ENCODE results near the gene ATOSA. TPM values are rescaled to one million over a fixed set of nuclear protein-coding genes. Genes with fewer than 3 reads are reported as not detected.

Gene ATOSA
- polyA plus RNA-seq, 1 donor from 2014 or later: 64.0 TPM

DNA sequence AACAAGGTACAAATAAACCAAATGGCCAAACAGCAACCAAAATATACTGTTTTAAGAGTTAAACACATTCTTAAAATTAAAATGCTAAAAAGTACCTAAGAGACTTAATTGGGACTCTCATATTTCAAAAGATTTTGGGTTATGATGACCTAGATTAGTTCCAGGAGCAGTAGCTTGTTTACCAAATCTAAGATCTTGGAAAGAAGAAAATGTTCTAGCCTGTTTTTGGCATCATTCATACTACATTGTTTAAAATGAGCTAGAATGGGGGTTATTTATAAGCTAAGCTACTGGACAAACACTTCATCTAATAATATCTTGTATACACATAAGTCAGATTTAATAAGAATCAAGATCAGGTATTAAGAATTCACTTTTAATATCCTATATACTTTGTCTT is 22.8 kb downstream of the ATOSA start:
- no peaks in the 10 kb centered on the region for H3K36me3 ChIP-seq (ENCODE audit: insufficient read depth, low read length)
- no peak overlapping the region for H3K4me3 ChIP-seq (ENCODE audit: low read length)
- H3K27me3 ChIP-seq (ENCODE audit: insufficient read depth, low read depth, low read length): no peaks in the 10 kb centered on the region
- no peaks in the 10 kb centered on the region for H3K79me2 ChIP-seq (replicated peaks; ENCODE audit: insufficient read depth, low read length)
- H3F3A ChIP-seq (ENCODE audit: insufficient read depth, low read length, poor library complexity, severe bottlenecking): no peaks in the 10 kb centered on the region
- H3K4me2 ChIP-seq (ENCODE audit: low read length): no peak overlapping the region
- H3K9me3 ChIP-seq (ENCODE audit: low read length): no peaks in the 10 kb centered on the region
- TF ChIP-seq MXI1 (conservative IDR thresholded peaks at IDR 0.05; ENCODE audit: poor library complexity, severe bottlenecking) (no peak), EZH2 (IDR thresholded peaks at IDR 0.05; ENCODE audit: borderline replicate concordance, insufficient read depth, low read length, poor library complexity, severe bottlenecking) (no peak), SMC3 (conservative IDR thresholded peaks at IDR 0.05; ENCODE audit: poor library complexity) (no peak)
- no peak overlapping the region for H3K9ac ChIP-seq (ENCODE audit: low read length)
- no peaks in the 10 kb centered on the region for H4K20me1 ChIP-seq (ENCODE audit: insufficient read depth)
- no peaks in the 10 kb centered on the region for H3K9me2 ChIP-seq (ENCODE audit: insufficient read depth, low read length)
- no peak overlapping the region for H2AFZ ChIP-seq (ENCODE audit: low read depth, low read length)
- H3K27ac ChIP-seq (ENCODE audit: low read length): no peak overlapping the region

DNA sequence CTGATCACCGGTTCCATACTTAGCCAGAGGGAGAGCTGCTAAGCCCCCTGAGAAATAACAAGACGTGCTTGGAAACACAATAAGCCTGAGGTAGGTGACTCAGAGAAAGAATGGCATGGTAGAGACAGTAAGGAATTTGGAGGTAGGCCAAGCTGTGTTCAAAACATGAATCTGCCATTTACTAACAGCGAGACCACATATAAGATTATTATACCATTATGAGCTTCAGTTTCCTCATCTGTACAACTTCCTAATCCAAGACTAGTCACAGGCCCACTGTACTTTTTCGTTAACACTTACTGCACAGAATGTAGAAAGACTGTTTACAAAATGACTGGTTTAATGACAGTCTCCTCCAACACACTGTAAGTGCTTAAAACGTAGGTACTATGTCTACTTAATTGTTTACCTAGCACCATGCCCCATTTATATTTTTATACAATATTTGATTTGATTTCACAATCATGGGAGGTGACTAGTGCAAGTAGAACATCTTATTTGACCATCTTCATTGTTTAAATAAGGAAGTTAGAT is 25.7 kb downstream of the ATOSA start:
- Histone ChIP-seq H3K27ac (ENCODE audit: low read length) (no peak overlapping the region), H3K79me2 (replicated peaks; ENCODE audit: insufficient read depth, low read length) (peaks cover 22% of the 10 kb centered on the region), H3F3A (ENCODE audit: insufficient read depth, low read length, poor library complexity, severe bottlenecking) (no peaks in the 10 kb centered on the region), H3K9ac (ENCODE audit: low read length) (no peak overlapping the region), H3K9me2 (ENCODE audit: insufficient read depth, low read length) (no peaks in the 10 kb centered on the region), H3K9me3 (ENCODE audit: low read length) (no peaks in the 10 kb centered on the region), H3K36me3 (ENCODE audit: insufficient read depth, low read length) (no peaks in the 10 kb centered on the region), H3K27me3 (ENCODE audit: insufficient read depth, low read depth, low read length) (no peaks in the 10 kb centered on the region), H4K20me1 (ENCODE audit: insufficient read depth) (no peaks in the 10 kb centered on the region), H2AFZ (ENCODE audit: low read depth, low read length) (no peak overlapping the region), H3K4me2 (ENCODE audit: low read length) (no peak overlapping the region), H3K4me3 (ENCODE audit: low read length) (no peak overlapping the region)
- no peak for TF ChIP-seq EP300 (conservative IDR thresholded peaks at IDR 0.05; ENCODE audit: poor library complexity, severe bottlenecking)
- no peak for TF ChIP-seq SMC3 (conservative IDR thresholded peaks at IDR 0.05; ENCODE audit: poor library complexity)
- TF ChIP-seq POLR2AphosphoS5 (IDR thresholded peaks at IDR 0.05): no peak
- TF ChIP-seq EZH2 (IDR thresholded peaks at IDR 0.05; ENCODE audit: borderline replicate concordance, insufficient read depth, low read length, poor library complexity, severe bottlenecking): no peak
- no peak for TF ChIP-seq TAF1 (IDR thresholded peaks at IDR 0.05; ENCODE audit: low read depth)
- TF ChIP-seq, protein P1, sequence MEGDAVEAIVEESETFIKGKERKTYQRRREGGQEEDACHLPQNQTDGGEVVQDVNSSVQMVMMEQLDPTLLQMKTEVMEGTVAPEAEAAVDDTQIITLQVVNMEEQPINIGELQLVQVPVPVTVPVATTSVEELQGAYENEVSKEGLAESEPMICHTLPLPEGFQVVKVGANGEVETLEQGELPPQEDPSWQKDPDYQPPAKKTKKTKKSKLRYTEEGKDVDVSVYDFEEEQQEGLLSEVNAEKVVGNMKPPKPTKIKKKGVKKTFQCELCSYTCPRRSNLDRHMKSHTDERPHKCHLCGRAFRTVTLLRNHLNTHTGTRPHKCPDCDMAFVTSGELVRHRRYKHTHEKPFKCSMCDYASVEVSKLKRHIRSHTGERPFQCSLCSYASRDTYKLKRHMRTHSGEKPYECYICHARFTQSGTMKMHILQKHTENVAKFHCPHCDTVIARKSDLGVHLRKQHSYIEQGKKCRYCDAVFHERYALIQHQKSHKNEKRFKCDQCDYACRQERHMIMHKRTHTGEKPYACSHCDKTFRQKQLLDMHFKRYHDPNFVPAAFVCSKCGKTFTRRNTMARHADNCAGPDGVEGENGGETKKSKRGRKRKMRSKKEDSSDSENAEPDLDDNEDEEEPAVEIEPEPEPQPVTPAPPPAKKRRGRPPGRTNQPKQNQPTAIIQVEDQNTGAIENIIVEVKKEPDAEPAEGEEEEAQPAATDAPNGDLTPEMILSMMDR (IDR thresholded peaks at IDR 0.05; ENCODE audit: poor library complexity, severe bottlenecking): no peak
- TF ChIP-seq, protein P2, sequence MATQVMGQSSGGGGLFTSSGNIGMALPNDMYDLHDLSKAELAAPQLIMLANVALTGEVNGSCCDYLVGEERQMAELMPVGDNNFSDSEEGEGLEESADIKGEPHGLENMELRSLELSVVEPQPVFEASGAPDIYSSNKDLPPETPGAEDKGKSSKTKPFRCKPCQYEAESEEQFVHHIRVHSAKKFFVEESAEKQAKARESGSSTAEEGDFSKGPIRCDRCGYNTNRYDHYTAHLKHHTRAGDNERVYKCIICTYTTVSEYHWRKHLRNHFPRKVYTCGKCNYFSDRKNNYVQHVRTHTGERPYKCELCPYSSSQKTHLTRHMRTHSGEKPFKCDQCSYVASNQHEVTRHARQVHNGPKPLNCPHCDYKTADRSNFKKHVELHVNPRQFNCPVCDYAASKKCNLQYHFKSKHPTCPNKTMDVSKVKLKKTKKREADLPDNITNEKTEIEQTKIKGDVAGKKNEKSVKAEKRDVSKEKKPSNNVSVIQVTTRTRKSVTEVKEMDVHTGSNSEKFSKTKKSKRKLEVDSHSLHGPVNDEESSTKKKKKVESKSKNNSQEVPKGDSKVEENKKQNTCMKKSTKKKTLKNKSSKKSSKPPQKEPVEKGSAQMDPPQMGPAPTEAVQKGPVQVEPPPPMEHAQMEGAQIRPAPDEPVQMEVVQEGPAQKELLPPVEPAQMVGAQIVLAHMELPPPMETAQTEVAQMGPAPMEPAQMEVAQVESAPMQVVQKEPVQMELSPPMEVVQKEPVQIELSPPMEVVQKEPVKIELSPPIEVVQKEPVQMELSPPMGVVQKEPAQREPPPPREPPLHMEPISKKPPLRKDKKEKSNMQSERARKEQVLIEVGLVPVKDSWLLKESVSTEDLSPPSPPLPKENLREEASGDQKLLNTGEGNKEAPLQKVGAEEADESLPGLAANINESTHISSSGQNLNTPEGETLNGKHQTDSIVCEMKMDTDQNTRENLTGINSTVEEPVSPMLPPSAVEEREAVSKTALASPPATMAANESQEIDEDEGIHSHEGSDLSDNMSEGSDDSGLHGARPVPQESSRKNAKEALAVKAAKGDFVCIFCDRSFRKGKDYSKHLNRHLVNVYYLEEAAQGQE (IDR thresholded peaks at IDR 0.05; ENCODE audit: borderline replicate concordance): no peak
- no peak for TF ChIP-seq RAD21 (conservative IDR thresholded peaks at IDR 0.05)
- TF ChIP-seq MXI1 (conservative IDR thresholded peaks at IDR 0.05; ENCODE audit: poor library complexity, severe bottlenecking): no peak
